Activated CD8-positive, alpha-beta memory T cell treated with anti-CD3 and anti-CD28 coated beads for 48 hours (primary cell): Measurements from ENCODE around the gene RABGAP1L.
"Not testable (repeated sequence)": the region's sequence is repeated elsewhere in the genome, so short reads cannot be mapped to it uniquely, and the experiment has no call there.

ENCODE experiments used
- DNase-seq, 3 experiments: peaks; one replicate each; pipeline ENCODE4 v3.0.0-alpha.2; 2020; ENCODE audit warnings: low read depth in 2 of 3, low spot score in 2 of 3

RABGAP1L gene

GRCh38 chr1:174556392-174556791 lies 397.1 kb downstream of the RABGAP1L start:
- no peak for DNase-seq

- no peak for DNase-seq
Measured at GRCh38 chr1:174568551-174568950, 409.2 kb downstream of the RABGAP1L start.

- no peak for DNase-seq
Measured at GRCh38 chr1:174569240-174569639, 409.9 kb downstream of the RABGAP1L start.

GRCh38 chr1:174572771-174573170 lies 413.5 kb downstream of the RABGAP1L start:
- no peak for DNase-seq

- not testable (repeated sequence) for DNase-seq
Measured at GRCh38 chr1:174576120-174576519, 416.8 kb downstream of the RABGAP1L start.

- no peak for DNase-seq
Measured at GRCh38 chr1:174577681-174578080, 418.4 kb downstream of the RABGAP1L start.

DNA sequence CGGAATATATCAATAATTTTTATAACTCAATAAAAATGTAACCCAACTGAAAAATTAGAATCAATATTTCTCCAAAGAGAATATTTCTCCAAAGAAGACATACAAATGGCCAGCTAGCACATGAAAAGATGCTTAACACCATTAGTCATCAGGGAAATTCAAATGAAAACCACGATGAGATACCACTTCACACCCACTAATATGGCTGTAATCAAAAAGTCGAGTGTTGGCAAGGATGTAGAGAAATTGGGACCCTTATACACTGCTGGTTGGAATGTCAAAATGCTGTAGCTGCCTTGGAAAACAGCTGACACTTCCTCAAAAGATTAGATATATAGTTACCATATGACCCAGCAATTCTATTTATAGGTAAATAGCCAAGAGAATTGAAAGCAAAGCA lies 421.5 kb downstream of the RABGAP1L start:
- DNase-seq = no peak

- no peak for DNase-seq
Measured at GRCh38 chr1:174583316-174583715, 424.0 kb downstream of the RABGAP1L start.

DNA sequence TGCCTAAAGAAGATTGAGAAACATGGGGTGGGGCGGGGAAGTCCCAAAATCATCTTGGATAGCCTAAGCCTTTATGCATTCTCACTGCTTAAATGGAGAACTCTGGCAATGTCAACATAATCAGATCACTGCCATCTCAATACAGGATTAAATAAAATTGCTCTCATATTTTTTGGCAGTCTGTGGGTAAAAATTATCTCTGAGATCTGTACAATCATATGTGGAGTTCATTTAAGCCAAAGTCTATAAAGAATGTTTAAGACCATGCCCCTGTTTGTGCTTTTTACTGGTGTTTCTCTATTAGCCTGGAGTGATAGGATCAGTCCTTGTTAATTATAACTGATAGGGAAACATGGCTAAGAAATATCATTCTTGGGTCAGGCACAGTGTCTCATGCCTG lies 424.8 kb downstream of the RABGAP1L start:
- DNase-seq = no peak

DNA sequence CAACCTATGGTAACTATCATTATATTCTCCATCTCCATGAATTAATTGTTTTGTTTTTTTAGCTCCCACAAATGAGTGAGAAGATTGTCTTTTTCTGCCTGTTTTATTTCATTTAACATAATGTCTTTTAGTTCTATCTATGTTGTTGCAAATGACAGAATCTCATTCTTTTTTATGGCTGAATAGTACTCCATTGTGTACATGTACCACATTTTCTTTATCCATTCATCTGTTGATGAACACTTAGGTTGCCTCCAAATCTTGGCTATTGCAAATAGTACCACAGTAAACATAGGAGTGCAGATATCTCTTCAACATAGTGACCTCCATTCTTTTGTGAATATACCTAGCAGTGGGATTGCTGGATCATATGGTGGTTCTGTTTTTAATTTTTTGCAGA lies 429.3 kb downstream of the RABGAP1L start:
- DNase-seq = not testable (repeated sequence)

DNA sequence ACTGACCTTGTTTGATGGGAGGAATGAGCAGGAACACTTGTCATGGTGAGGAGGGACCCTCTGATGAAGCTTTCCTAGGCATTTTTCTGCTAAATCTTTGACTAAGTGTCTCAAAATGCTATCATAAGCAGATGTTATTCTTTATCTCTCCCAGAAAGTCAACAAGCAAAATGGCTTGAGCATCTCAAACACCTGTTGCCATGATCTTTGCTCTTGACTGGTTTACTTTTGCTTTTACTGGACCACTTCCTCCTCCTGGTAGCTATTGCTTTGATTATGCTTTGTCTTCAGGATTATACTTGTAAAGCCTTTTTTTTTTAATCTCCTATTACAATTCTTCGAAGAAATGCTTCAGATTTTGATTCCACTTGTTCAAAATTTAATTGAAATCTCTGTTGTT lies 445.9 kb downstream of the RABGAP1L start:
- no peak for DNase-seq

DNA sequence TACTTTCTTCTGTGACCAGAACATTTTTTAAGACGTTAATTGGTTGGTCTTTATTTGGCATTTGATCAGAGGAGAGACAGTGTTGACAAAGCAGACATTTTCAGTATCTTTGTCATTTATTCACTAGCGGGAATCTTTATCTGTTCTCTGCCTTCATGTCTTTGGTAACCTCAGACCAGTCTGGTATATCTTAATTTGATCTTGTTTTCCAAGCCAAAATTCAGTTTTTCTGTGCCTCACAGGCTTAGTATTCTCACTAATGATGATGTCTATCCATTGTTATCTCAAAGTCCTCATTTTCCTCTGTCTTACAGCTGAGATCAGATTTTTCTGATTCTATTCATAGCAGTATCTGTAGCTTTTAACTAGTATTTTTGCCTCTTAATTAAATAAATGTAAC lies 447.2 kb downstream of the RABGAP1L start:
- DNase-seq = no peak

- DNase-seq = not testable (repeated sequence)
Measured at GRCh38 chr1:174617905-174618304, 458.6 kb downstream of the RABGAP1L start.

DNA sequence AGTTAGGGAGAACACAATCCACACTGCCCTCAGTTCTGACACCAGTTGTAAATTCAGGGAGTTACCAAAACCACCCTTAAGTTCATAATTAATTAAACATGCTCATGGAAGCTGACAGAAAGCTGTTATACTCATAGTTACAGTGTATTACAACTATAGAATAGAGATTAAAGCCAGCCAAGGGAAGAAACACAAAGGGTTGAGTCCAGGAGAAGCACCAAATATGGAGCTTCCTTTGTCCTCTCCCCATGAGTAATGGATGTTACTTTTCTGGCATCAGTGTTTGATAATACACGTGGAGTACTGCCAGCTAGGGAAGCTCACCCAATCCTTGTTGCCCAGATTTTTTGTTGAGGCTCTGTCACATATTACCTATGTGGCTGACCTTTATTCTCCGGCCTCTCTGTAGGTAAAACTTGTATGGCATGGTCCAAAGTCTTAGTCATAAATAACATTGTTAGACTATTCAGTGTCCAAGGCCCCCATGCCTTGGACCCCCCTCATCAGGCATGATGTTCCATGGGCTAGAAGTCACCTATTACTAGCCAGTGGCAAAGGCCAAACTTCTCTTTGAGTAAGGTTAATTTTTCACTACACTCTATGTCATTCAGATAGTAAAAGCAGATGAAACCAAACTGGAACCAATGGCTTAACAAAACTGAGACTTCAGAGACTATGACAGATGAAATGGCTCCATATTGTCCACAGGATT lies 464.2 kb downstream of the RABGAP1L start:
- DNase-seq = no peak

DNA sequence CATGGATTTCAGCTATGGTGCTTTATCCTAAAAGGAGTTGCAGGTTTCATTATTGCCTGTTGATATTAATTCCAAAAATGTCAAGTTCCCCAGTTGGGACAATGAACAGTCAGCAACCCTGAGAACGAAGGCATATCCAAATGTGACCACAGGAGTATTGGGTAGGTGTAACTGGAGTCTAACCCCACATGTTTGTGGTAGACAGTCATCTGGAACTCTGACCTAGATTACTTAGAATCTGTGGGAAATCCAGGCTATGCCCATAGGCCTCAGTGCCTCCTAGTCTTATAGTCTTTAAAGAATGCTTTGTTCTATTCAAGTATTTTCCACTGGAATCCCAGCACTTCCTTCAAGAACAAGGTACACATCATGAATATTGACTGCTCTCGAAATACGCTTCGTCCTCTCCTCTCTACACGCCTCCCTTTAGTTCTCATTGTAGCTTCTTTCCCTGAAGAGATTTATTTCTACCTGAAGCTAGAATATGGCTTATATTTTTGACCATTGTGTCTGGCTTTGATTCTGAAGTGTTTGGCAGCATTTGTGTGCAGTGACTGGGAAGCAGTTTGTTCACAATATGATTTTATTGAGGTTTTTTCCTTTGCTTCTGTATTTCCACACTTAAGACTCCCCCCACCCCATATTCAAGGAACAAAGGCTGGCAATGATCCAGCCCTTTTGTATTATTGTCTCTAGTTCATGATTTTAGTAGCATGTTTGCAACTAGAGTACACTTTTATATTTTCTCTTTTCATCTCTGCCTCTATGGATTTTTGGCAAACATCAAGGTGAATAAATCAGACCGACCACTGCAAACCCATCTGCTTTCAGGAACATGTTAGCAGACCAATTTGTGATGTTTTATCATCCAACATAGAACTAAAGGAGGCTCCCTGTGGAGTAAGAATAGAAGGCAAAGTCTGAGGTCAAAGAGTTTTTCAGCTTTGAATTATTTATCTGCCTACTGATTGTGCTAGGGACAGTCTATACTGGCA lies 467.0 kb downstream of the RABGAP1L start:
- DNase-seq = no peak

GRCh38 chr1:174637487-174637886 lies 478.2 kb downstream of the RABGAP1L start:
- no peak for DNase-seq

DNA sequence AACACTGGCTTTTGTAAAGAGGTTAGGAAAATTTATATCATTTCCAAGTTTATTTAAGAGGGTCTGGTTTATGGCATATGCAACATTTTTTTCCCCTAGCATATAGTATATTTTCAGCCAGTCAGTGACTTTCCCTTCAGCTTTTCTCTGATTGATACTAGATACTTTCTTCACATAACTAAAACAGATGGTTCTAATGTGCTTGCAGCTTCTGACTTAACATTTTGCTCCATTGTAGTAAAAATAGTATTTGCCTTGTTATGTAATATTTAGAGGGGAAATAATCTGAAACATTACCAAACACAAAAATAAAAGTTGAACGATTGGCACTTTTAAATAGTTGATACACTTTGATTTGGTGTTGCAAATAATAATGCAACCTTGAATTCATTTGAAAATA lies 480.1 kb downstream of the RABGAP1L start:
- DNase-seq = no peak

GRCh38 chr1:174640783-174641182 lies 481.5 kb downstream of the RABGAP1L start:
- no peak for DNase-seq

GRCh38 chr1:174642393-174642792 lies 483.1 kb downstream of the RABGAP1L start:
- no peak for DNase-seq

DNA sequence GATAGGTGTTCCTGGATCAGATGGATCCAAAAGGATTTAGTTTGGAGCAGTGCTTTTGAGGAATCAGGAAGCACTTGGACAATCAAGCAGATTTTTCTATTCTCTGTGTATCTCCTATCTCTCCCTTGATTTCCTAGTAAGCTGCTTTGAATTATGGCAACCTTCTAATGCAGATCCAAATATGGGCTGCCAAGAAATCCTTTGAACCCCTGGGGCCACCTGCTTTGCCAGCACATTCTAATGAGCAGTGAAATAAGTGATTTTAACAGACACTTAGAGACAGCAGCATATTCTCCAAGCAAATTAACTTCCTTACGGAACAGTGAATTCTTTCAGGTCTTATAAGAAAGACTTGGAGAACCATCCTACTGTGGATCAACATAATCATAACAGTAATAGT lies 483.9 kb downstream of the RABGAP1L start:
- DNase-seq = no peak

DNA sequence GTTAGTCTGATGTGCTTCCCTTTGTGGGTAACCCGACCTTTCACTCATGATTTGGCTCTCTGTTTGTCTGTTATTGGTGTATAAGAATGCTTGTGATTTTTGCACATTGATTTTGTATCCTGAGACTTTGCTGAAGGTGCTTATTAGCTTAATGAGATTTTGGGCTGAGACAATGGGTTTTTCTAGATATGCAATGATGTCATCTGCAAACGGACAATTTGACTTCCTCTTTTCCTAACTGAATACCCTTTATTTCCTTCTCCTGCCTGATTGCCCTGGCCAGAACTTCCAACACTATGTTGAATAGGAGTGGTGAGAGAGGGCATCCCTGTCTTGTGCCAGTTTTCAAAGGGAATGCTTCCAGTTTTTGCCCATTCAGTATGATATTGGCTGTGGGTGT lies 490.3 kb downstream of the RABGAP1L start:
- DNase-seq = not testable (repeated sequence)
